Activated CD4-positive, alpha-beta T cell treated with anti-CD3 and anti-CD28 coated beads for 24 hours (primary cell): ENCODE measurements around the gene SLC25A21.

ENCODE experiments used
- DNase-seq, 2 donors: peaks; one replicate each; pipeline ENCODE4 v3.0.0-alpha.2; 2020; ENCODE audit warnings: low read depth in 2 of 2

Gene SLC25A21

GRCh38 chr14:37045340-37046061 is 126.9 kb downstream of the SLC25A21 start:
- DNase-seq: no peak

GRCh38 chr14:37037636-37038387 is 134.6 kb downstream of the SLC25A21 start:
- no peak for DNase-seq

DNA sequence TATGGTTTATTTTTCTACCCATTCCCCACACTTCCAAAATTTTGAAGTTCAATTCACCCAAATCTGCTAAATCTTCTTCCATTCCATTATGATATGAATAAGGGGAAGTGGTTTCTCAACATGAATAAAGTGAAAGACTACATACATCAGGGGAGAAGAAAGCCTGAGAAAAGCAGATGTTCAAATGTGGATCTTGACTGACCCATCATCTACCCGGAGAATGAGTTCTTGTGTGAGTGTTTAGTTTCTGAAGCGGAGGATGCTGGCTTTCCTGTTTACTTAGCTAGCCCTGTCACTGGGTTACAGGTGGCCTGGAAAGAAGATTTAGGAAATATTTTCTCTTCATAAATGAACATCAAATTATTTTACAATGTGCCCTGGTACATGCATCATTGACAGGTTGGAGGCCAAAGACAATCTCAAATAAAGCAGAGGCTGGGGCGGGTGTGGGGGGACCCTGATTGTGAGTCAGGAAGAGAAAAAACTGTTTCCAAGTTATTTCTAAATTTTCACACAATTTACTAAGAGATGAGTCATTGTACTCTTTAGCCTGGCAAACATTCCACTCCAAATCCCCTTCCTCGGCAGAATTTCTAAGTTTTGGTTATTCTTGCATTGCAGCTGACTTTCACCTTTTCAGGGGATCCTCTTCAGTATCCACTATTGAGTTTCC is 135.6 kb downstream of the SLC25A21 start:
- no peak for DNase-seq

DNA sequence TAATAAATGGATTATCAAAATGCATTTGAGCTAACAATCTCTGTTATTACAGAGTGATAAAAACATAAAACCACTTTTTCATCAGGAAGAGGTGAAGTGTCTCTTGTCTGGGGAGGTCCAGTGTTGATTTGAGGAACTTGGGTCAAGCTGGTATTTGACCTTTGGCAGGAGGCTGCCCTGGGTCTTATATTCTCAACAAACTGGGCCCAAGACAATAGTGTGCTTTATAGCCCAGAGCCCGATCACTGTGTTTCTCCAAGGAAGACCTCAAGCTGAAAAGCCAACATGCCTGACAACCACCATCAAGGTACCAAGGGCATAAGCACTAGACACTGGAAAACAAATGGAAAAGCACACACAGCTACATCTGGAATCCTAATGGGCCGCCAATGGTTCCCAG is 137.0 kb downstream of the SLC25A21 start:
- DNase-seq: no peak

DNA sequence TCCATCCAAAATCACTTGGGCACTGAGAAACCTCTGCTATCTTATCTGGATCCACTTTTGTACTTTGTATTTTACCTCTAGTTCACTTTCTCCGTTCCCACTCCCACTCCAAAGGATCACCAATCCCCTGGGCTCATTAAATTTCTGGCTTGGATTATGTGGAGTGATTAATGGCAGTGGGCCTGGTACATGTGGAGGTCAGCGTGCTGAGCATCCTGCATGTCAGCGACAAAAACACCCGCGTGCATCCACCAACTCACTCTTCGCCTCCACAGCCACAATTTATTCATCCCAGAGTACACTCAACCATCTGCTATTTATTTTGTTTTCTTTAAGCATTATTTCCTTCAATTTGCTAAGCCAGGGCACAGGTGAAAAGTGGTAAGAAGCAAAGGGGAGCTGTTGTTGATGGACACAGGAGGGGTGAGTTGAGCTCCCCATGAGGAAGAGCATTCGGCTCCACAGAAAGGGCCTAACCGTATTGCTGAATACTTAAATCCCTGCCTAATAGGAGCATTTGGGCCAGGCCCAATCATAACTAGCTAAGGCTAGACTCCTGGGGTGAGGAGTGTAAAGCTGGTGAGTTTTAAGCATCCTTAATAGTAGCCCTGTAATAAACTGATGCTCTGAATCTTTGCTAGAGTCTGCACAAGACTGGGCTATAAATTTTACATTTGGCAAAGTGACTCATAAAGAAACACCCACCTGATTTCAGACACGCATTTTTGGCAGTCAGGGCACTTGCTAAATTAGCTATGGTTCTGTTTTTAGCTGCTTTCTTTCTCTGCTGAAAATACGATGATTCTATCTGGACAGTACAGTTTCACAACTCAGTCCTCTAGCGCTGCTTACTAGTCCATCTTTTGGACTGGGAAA is 137.8 kb downstream of the SLC25A21 start:
- no peak for DNase-seq

DNA sequence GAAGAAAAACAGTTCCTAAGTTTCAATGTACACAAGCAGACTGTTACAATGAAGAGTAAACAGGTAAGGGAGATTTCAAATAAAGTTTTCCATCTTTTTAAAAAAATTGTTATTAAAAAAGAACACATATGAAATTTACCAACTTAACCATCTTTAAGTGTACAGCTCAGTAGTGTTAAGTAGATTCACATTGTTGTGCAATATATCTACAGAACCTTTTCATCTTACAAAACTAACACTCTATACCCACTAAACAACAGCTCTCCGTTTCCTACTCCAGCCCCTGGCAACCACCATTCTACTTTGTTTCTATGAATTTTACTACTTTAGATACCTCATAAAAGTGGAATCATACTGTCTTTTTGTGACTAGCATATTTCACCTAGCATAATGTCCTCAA is 139.5 kb downstream of the SLC25A21 start:
- no peak for DNase-seq

- no peak for DNase-seq
Observed at GRCh38 chr14:37027188-37027824, 145.1 kb downstream of the SLC25A21 start.

- no peak for DNase-seq
Observed at GRCh38 chr14:37023875-37024565, 148.4 kb downstream of the SLC25A21 start.

GRCh38 chr14:37021390-37021789 is 151.0 kb downstream of the SLC25A21 start:
- DNase-seq: no peak

GRCh38 chr14:37019488-37019887 is 152.9 kb downstream of the SLC25A21 start:
- no peak for DNase-seq

- no peak for DNase-seq
Observed at GRCh38 chr14:37018571-37019240, 153.7 kb downstream of the SLC25A21 start.

DNA sequence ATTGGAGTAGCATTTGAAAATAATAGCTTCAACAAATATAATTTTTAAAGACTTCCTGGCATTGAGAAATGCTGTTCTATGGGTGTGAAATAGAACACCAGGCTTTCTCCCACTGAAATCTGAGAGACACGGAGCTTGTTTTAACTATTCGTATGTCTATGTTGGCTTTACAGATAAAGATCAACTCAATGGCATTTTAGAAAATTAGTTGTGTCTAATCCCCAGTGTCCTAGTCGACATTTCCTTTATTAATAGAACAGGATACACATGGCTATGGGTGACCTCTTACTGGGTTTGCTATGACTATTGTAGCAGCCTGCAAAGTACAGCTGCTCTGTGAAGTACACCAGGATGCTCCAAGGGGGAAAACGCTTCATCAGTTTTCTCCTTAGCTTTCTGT is 159.3 kb downstream of the SLC25A21 start:
- DNase-seq: no peak

- no peak for DNase-seq
Observed at GRCh38 chr14:36998686-36999085, 173.7 kb downstream of the SLC25A21 start.

DNA sequence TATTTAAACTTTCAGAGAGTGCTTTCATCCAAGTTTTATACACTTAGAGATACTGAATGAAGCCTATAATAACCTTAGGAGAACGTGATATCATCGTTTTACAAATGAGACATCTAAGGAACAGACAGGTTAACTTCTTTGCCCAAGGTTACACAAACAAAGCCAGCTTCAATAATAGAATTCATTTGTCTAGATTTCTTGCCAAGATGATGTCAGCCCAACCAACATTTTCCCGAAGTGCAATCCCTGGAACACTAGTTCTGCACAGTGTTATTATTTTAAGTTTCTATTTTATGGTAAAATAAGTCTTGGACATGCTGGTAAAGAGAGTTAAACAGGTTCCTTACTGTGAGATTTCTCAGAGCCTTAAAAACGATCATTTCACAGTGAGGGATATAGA is 174.6 kb downstream of the SLC25A21 start:
- DNase-seq: no peak

DNA sequence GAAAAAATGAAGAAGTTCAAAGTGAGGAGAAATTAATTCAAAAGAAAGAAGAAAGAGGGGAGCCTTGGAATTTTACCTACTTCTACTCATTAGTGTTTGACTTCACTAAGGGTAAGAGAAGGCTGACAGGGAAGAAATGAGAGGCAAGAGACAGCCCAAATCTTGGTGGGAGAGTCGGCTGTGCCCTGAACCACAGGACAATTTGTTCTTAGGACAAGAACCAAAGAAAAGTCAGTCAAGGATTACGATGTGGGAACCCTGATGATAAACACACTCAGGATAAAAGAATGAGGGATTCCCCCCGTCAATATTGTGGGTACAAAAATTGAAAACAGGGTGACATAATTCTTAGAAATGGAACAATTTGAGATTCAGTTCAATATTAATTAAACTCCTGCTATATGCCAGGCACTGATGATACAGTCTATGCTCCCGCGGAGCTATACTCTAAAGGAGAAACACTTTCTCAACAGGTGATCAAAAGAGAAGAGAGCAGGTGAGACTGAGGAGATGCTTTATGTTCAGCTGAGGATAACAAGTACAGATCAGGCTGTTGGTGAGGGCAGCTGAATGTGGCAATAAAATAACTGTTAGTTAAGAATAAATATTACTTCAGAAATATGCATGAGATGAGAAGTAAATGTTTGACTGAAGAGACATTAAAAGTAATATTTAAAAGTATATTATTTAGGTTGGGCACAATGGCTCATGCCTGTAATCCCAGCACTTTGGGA is 175.4 kb downstream of the SLC25A21 start:
- no peak for DNase-seq

DNA sequence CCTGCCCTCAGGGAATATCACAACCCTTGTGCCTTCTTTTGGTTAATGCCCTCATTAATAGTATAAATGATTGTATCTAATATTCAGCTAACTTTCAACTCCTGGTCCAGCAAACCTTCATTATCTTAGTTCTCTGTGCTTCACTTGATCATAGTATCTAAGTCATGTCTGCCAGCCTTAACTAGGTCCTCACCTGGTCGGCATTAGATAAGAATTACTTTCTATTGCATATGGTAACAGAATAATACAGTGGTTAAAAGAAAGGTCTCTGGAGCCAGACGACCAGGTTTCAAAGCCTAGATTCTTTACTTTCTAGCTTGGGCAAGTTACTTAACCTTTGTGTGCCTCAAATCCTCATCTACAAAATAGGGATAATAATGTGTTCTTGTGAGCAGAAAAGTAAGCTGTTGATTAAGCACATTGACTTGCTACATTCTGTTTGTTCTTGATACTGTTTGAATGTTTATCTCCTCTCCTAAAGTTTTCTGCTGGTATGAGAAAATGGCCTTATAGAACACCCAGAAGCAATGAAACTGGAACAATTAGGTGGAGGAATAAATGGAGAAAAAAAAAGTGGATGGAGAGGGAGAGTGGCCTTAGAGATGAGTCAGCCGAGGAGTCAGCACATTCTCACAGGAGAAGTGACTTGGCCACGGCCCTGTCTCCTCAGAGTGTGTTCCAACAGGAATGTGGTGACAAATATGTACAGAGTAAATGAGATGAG is 176.1 kb downstream of the SLC25A21 start:
- no peak for DNase-seq

DNA sequence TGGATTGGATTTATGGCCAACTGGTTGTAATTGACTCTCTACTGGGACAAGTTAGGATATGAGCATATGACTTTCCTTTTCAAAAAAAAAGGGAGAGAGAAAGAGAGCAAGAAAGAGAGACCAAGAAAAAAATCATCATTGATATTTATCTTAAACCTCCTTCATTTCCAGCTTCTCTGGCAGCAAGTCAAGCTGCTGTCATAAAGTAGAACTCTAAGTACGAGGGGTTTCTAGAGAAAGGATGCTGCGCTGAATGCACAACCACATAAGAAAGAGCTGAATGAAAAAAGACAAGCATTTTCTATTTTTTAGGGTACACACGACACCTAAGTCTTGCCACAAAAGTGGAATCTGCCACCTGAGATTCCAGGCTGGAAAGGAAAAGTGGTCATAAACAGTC is 182.6 kb downstream of the SLC25A21 start:
- DNase-seq: no peak

DNA sequence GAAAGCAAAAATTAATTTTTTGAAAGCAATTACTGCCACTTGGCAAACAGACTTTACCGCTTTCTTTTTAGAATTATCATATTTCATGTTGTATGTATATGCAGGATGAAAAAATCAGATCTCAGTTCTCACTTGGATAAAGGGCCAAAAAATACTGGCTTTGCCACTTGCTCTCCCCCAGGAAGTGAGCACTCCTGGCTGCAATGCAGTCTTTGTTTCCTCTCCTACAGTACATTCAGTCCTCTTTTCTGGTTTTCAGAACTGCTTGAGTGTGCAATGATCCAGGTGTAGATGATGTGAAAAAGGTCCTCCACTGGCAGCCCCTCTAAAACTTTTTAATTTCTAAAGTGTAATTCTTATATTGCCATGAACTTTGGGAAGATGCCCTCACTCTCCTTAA is 183.4 kb downstream of the SLC25A21 start:
- DNase-seq: no peak

DNA sequence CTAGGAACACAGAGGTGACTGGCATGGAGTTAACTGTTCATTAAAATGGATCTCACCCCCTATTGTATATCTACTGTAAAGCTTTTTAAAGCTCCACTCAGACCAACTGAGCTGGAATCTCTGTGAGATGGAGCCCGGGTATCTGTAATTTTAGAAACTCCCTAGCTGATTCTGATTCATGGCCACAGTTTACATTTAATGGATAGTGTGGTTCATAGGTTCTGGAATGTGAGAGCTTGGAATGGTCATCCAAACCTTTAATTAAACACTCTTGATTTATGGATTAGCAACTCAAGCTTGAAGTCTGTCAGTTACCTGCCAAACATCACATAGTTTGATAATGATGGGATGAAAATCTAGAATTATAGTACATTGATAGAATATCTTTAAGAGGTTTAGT is 183.8 kb downstream of the SLC25A21 start:
- no peak for DNase-seq
